Measurements from ENCODE around the gene TSC2. TPM values are rescaled to one million over a fixed set of nuclear protein-coding genes. Genes with fewer than 3 reads are reported as not detected.
"Not testable (repeated sequence)": the region's sequence is repeated elsewhere in the genome, so short reads cannot be mapped to it uniquely, and the experiment has no call there.

The TSC2 gene
- total RNA-seq, 3 donors from 2014 or later = 140 to 161 (median 150) TPM

GRCh38 chr16:2102471-2102870 lies 54.7 kb downstream of the TSC2 start:
- H3K4me3 ChIP-seq = no peak overlapping the region
- no peaks in the 10 kb centered on the region for H3K9me3 ChIP-seq
- H3K4me1 ChIP-seq (ENCODE audit: low read depth) = no peaks in the 10 kb centered on the region
- no peaks in the 10 kb centered on the region for H3K36me3 ChIP-seq (ENCODE audit: low read depth)
- intact Hi-C loops (cut with DNase I, micrococcal nuclease) = no loop called here
- ATAC-seq (no peak), DNase-seq (no peak)
- no peak for TF ChIP-seq CTCF (IDR thresholded peaks at IDR 0.05)

GRCh38 chr16:2104464-2104863 lies 56.7 kb downstream of the TSC2 start:
- H3K36me3 ChIP-seq (ENCODE audit: low read depth); H3K4me3 ChIP-seq; DNase-seq; H3K4me1 ChIP-seq (ENCODE audit: low read depth); intact Hi-C loops (cut with DNase I, micrococcal nuclease); ATAC-seq; H3K9me3 ChIP-seq: not testable (repeated sequence)

- H3K4me1 ChIP-seq (ENCODE audit: low read depth) = not testable (repeated sequence)
These were observed 57.5 kb downstream of the TSC2 start for GRCh38 chr16:2105291-2105690.

GRCh38 chr16:2105769-2106168 lies 58.0 kb downstream of the TSC2 start:
- ATAC-seq; H3K4me3 ChIP-seq; H3K4me1 ChIP-seq (ENCODE audit: low read depth); DNase-seq; H3K9me3 ChIP-seq; intact Hi-C loops (cut with DNase I, micrococcal nuclease); H3K36me3 ChIP-seq (ENCODE audit: low read depth): not testable (repeated sequence)

More at GRCh38 chr16:2105291-2105690, 57.5 kb downstream of the TSC2 start:
- H3K4me3 ChIP-seq; DNase-seq; H3K9me3 ChIP-seq; ATAC-seq; H3K36me3 ChIP-seq (ENCODE audit: low read depth); intact Hi-C loops (cut with DNase I, micrococcal nuclease): not testable (repeated sequence)

GRCh38 chr16:2106211-2106610 lies 58.4 kb downstream of the TSC2 start:
- H3K4me3 ChIP-seq; H3K9me3 ChIP-seq; intact Hi-C loops (cut with DNase I, micrococcal nuclease); H3K4me1 ChIP-seq (ENCODE audit: low read depth); H3K36me3 ChIP-seq (ENCODE audit: low read depth); ATAC-seq; DNase-seq: not testable (repeated sequence)

GRCh38 chr16:2107121-2107790 lies 59.5 kb downstream of the TSC2 start:
- DNase-seq; intact Hi-C loops (cut with DNase I, micrococcal nuclease); H3K4me1 ChIP-seq (ENCODE audit: low read depth); H3K36me3 ChIP-seq (ENCODE audit: low read depth); ATAC-seq; H3K4me3 ChIP-seq; H3K9me3 ChIP-seq: not testable (repeated sequence)

- DNase-seq; H3K4me1 ChIP-seq (ENCODE audit: low read depth); ATAC-seq; intact Hi-C loops (cut with DNase I, micrococcal nuclease); H3K36me3 ChIP-seq (ENCODE audit: low read depth); H3K9me3 ChIP-seq; H3K4me3 ChIP-seq: not testable (repeated sequence)
These were observed 60.0 kb downstream of the TSC2 start for GRCh38 chr16:2107791-2108125.

- H3K4me1 ChIP-seq (ENCODE audit: low read depth); DNase-seq; intact Hi-C loops (cut with DNase I, micrococcal nuclease); H3K9me3 ChIP-seq; H3K4me3 ChIP-seq; H3K36me3 ChIP-seq (ENCODE audit: low read depth): not testable (repeated sequence)
- peak; percentile 17 for ATAC-seq
These were observed 60.9 kb downstream of the TSC2 start for GRCh38 chr16:2108446-2109270.

- H3K9me3 ChIP-seq; H3K4me1 ChIP-seq (ENCODE audit: low read depth); H3K36me3 ChIP-seq (ENCODE audit: low read depth); intact Hi-C loops (cut with DNase I, micrococcal nuclease); ATAC-seq; DNase-seq; H3K4me3 ChIP-seq: not testable (repeated sequence)
These were observed 61.4 kb downstream of the TSC2 start for GRCh38 chr16:2109271-2109580.

GRCh38 chr16:2109872-2110271 lies 62.1 kb downstream of the TSC2 start:
- ATAC-seq = peak; percentile 7
- not testable (repeated sequence) for H3K36me3 ChIP-seq (ENCODE audit: low read depth)

GRCh38 chr16:2110332-2111008 lies 62.7 kb downstream of the TSC2 start:
- peak; percentile 8 for ATAC-seq
- DNase-seq; H3K36me3 ChIP-seq (ENCODE audit: low read depth); H3K4me3 ChIP-seq; H3K4me1 ChIP-seq (ENCODE audit: low read depth); H3K9me3 ChIP-seq; intact Hi-C loops (cut with DNase I, micrococcal nuclease): not testable (repeated sequence)

More at GRCh38 chr16:2109872-2110271, 62.1 kb downstream of the TSC2 start:
- H3K4me3 ChIP-seq; H3K4me1 ChIP-seq (ENCODE audit: low read depth); H3K9me3 ChIP-seq; intact Hi-C loops (cut with DNase I, micrococcal nuclease); DNase-seq: not testable (repeated sequence)

- DNase-seq; intact Hi-C loops (cut with DNase I, micrococcal nuclease): not testable (repeated sequence)
These were observed 63.2 kb downstream of the TSC2 start for GRCh38 chr16:2111009-2111353.

More at GRCh38 chr16:2111009-2111353, 63.2 kb downstream of the TSC2 start:
- H3K9me3 ChIP-seq; H3K4me1 ChIP-seq (ENCODE audit: low read depth); H3K36me3 ChIP-seq (ENCODE audit: low read depth); H3K4me3 ChIP-seq: not testable (repeated sequence)
- peak; percentile 9 for ATAC-seq

All from mucosa of descending colon (tissue), 3 donors.